Progenitor cell of endocrine pancreas (in vitro differentiated cells): ENCODE data around the gene MICU1. TPM values are rescaled to one million over a fixed set of nuclear protein-coding genes. Genes with fewer than 3 reads are reported as not detected.
A peak's percentile ranks its signal among the peaks of the same experiment; 100 is the strongest.
"Not testable (repeated sequence)": the region's sequence is repeated elsewhere in the genome, so short reads cannot be mapped to it uniquely, and the experiment has no call there.

Source experiments
- DNase-seq: peaks from one replicate; pipeline ENCODE4 v3.0.0; 2021; ENCODE audit warnings: low spot score; ENCODE audit not compliant: unreplicated experiment
- H3K27ac Mint-ChIP-seq: 2 replicates; pipeline ENCODE4 v1.8.0; 2021; ENCODE audit warnings: mild to moderate bottlenecking, moderate library complexity, mixed read lengths
- H3K27me3 Mint-ChIP-seq: 2 replicates; pipeline ENCODE4 v1.8.0; 2021; ENCODE audit warnings: mixed read lengths
- H3K36me3 Mint-ChIP-seq: 2 replicates; pipeline ENCODE4 v1.8.0; 2022; ENCODE audit warnings: mixed read lengths; ENCODE audit not compliant: insufficient read depth
- H3K4me1 Mint-ChIP-seq: 2 replicates; pipeline ENCODE4 v1.8.0; 2021; ENCODE audit warnings: low read depth, mixed read lengths
- H3K4me3 Mint-ChIP-seq: 2 replicates; pipeline ENCODE4 v1.8.0; 2021; ENCODE audit warnings: low read depth, mild to moderate bottlenecking, moderate library complexity, mixed read lengths
- H3K9me3 Mint-ChIP-seq: 2 replicates; pipeline ENCODE4 v1.8.0; 2021; ENCODE audit warnings: low read depth, mixed read lengths
- CTCF ChIP-seq: fragments of 200-600 bp; sonication (generic); IDR thresholded peaks from one replicate; pipeline ENCODE4 v1.5.0; 2021; ENCODE audit warnings: antibody characterized with exemption, mild to moderate bottlenecking; ENCODE audit not compliant: unreplicated experiment
- total RNA-seq: library from RNA; stranded (reverse); gene quantifications from 2 replicates; pipeline ENCODE4 v1.2.1, GENCODE V29; 2021

Gene MICU1
- total RNA-seq, 1 donor from 2014 or later, result 63.3 TPM

- DNase-seq, result no peak
- Mint-ChIP-seq H3K27me3 (no peaks in the 10 kb centered on the region), H3K27ac (no peak overlapping the region), H3K4me1 (no peaks in the 10 kb centered on the region), H3K4me3 (no peak overlapping the region), H3K36me3 (peaks cover 2% of the 10 kb centered on the region), H3K9me3 (no peaks in the 10 kb centered on the region)
- TF ChIP-seq CTCF, result no peak
These were observed 145.0 kb downstream of the MICU1 start for GRCh38 chr10:72480861-72481260.

GRCh38 chr10:72477463-72477862 lies 148.4 kb downstream of the MICU1 start:
- no peaks in the 10 kb centered on the region for H3K9me3 Mint-ChIP-seq
- peaks cover 6% of the 10 kb centered on the region for H3K4me1 Mint-ChIP-seq
- no peak overlapping the region for H3K4me3 Mint-ChIP-seq
- H3K27ac Mint-ChIP-seq, result no peak overlapping the region
- no peak for DNase-seq
- no peak for TF ChIP-seq CTCF
- H3K27me3 Mint-ChIP-seq, result no peaks in the 10 kb centered on the region
- H3K36me3 Mint-ChIP-seq, result peaks cover 15% of the 10 kb centered on the region

- Mint-ChIP-seq H3K27me3 (no peaks in the 10 kb centered on the region), H3K4me1 (peaks cover 8% of the 10 kb centered on the region), H3K4me3 (no peak overlapping the region), H3K36me3 (peaks cover 28% of the 10 kb centered on the region), H3K27ac (peak overlapping the region; percentile 18), H3K9me3 (no peaks in the 10 kb centered on the region)
- TF ChIP-seq CTCF, result no peak
- no peak for DNase-seq
These were observed 153.6 kb downstream of the MICU1 start for GRCh38 chr10:72472306-72472705.

GRCh38 chr10:72470666-72471065 lies 155.2 kb downstream of the MICU1 start:
- no peak for DNase-seq
- no peaks in the 10 kb centered on the region for H3K9me3 Mint-ChIP-seq
- peaks cover 29% of the 10 kb centered on the region for H3K36me3 Mint-ChIP-seq
- TF ChIP-seq CTCF, result no peak
- H3K27ac Mint-ChIP-seq, result no peak overlapping the region
- no peaks in the 10 kb centered on the region for H3K27me3 Mint-ChIP-seq
- peaks cover 15% of the 10 kb centered on the region for H3K4me1 Mint-ChIP-seq
- no peak overlapping the region for H3K4me3 Mint-ChIP-seq

GRCh38 chr10:72467064-72467463 lies 158.8 kb downstream of the MICU1 start:
- not testable (repeated sequence) for H3K9me3 Mint-ChIP-seq, DNase-seq, H3K4me1 Mint-ChIP-seq, H3K4me3 Mint-ChIP-seq, H3K27ac Mint-ChIP-seq, H3K27me3 Mint-ChIP-seq
- peaks cover 17% of the 10 kb centered on the region for H3K36me3 Mint-ChIP-seq

- Mint-ChIP-seq H3K36me3 (peaks cover 16% of the 10 kb centered on the region), H3K27me3 (no peaks in the 10 kb centered on the region), H3K4me3 (no peak overlapping the region), H3K4me1 (peaks cover 7% of the 10 kb centered on the region), H3K27ac (peak overlapping the region; percentile 11), H3K9me3 (no peaks in the 10 kb centered on the region)
- TF ChIP-seq CTCF, result no peak
- no peak for DNase-seq
These were observed 159.9 kb downstream of the MICU1 start for GRCh38 chr10:72466018-72466417.
